ENCODE results near the gene MBOAT1.

- TF ChIP-seq CTCF (IDR thresholded peaks at IDR 0.05) (no peak), EP300 (IDR thresholded peaks at IDR 0.05) (no peak), POLR2A (IDR thresholded peaks at IDR 0.05) (no peak)
Observed at GRCh38 chr6:20229881-20230280, 17.6 kb upstream of the MBOAT1 start.
